HK-2 (cell line): ENCODE data around the gene HP1BP3.

Experiments used
- DNase-seq: peaks from one replicate; pipeline ENCODE4 v3.0.0-alpha.2; 2018; ENCODE audit not compliant: unreplicated experiment

The HP1BP3 gene

DNA sequence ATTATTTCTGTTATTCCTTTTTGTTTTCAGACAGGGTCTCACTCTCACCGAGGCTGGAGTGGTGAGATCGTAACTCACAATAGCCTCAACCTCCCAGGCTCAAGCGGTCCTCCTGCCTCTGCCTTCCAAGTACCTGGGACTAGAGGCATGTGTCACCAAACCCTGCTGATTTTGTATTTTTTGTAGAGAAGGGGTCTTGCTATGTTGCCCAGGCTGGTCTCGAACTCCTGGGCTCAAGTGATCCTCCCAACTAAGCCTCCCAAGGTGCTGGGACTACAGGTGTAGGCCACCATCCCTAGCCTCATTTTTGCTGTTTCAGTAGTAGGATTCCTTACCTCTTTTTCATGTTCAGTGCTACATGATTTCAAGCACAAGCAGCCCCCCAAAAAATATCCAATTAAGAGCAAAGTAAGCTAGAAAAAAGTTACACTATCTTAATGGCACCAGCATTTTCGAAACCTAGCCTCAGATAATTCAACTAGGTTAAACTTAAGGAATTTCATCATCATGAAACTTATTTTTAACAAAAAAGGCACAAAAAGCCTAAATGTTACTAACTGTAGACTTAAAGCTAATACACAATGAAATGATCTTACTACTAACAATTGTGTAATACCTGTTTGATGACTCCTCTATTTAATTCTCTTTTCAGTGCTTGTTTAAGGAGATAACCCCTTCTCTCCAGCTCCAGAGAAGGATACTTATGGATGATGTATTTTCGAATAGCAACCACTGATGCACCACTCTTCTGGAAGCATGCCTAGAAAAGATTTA is 16.6 kb downstream of the HP1BP3 start:
- DNase-seq, result no peak

DNA sequence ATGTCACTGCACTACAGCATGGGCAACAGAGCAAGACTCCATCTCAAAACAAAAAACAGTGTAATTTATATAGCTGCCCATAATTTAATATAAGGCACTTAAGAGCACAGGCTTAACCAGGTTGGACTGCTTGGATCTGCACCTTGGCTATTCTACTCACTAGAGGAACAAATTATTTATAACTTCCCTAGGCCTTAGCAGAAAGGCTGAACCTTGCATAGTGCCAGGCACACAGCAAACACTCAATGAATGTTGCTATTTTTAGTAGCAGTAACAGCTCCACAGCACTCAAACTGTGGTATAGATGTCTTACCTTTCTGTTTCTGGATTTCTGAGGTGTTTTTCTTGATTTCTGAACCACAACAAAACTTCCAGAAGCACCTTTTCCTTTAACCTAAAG is 19.8 kb downstream of the HP1BP3 start:
- no peak for DNase-seq

DNA sequence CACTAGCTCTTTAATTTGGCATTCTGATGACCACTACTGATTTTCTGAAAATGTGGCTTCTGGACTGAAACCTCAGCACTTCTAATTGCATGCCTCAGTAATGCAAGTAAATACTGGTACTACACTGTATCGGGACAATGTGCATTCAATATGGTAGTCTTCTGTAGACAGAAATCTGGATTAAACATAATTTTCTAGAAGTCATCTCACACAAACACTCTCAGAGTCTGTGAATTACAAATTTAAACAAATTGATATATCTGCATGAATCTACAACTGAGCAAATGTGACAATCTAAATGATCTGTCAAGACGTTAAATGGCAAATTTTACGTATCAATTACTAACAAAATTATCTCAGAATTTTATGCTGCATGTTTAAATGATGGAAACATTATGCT is 23.7 kb downstream of the HP1BP3 start:
- no peak for DNase-seq

DNA sequence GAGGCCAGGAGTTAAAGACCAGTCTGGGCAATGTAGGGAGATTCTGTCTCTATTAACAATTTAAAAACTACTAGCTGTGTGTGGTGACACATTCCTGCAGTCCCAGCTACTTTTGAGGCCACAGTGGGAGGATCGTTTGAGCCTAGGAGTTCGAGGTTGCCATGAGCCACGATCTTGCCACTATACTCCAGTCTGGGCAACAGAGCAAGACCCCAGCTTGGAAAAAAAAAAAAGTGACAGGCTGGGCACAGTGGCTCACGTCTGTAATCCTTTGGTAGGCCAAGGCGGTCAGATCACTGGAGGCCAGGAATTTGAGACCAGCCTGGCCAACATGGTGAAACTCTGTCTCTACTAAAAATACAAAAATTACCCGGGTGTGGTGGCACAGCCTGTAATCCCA is 26.8 kb downstream of the HP1BP3 start:
- DNase-seq, result no peak

DNA sequence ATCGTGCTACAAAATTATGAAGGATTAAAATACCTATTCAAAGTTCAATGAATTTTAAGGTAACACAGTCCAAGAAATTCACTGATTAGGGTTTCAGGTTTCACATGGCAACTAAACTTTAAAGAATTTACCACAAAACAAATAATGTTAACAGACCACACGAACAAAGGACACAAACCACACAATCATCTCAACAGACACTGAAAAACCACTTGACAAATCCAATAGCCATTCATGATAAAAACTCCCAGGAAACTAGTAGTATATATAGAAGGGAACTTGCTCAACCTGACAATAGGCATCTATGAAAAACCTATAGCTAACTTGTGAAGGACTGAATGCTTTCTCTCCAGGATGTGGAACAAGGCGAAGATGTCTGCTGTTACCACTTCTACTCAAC is 33.5 kb downstream of the HP1BP3 start:
- no peak for DNase-seq

DNA sequence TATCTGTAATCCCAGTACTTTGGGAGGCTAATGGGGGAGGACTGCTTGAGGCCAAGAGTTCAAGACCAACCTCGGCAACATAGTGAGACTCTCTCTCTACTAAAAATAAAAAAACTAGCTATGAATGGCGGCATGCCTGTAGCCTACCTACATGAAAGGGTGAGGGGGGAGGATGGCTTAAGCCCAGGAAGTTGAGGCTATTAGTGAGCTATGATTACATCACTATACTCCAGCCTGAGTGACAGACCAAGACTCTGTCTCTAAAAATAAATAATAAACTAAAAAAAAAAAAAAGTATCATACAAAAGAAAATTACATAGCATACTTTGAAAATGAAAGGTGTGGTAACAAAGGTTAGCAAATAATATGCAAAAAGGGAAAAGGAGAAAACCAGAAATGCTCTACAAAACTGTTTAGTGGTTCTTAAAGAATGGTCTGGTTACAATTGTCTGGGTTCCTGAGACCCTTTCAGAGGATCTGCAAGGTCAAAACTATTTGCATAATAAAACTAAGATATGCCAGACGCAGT is 35.6 kb downstream of the HP1BP3 start:
- DNase-seq, result no peak

DNA sequence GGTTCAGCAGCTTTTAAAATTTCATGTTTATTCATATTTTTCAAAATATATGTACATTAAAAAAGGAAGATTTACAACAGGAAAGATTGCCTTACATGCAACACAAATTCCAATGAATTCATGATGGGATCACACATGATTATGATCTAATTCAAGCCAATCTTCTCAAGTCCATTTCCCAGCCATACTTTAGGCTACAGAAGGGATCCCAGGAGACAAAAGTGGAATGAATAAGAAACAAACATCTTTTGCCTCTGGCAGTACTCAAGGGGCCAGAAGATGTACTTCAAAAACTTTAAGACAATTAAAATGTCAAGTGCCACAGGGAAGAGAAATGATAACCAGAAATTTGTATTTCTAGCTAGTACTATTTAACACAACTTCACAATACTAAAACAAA is 44.4 kb downstream of the HP1BP3 start:
- DNase-seq, result no peak

DNA sequence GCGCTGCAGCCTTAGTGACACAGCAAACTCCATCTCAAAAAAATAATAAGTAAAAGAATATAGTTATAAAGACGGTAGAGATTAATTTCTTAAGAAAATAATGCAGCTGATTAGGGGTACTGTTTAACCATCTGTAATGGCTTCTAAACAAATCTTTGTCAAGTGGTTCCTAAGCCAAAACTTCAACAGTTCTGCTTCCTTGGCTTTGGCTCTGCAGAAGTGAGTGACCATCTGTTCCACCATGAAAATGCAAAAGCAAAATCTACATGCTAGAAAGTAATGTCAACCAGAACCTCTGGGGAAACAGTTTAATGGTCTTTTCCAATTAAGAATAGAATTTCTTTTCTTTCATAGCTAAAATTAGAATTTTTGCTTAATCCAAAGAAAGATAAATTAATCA is 46.3 kb downstream of the HP1BP3 start:
- DNase-seq, result no peak

DNA sequence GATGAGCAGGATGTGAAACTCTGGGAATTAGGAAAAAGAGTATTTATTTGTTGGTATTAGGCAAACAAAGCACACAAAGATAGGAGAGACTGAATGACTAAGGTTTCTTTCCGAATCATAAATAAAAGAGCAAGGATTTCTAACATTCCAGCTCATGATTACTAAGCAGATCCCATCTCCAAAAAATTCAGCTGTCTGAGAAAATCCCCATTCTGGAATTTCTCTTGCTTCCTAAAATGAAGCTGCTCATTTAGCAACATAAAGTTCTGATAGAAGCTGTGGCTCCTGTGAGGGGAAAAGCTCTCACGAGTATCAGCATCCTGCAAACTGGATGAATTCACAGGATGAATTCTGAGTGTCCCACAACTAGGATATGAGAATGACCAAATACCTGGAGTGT is 47.9 kb downstream of the HP1BP3 start:
- DNase-seq, result no peak

DNA sequence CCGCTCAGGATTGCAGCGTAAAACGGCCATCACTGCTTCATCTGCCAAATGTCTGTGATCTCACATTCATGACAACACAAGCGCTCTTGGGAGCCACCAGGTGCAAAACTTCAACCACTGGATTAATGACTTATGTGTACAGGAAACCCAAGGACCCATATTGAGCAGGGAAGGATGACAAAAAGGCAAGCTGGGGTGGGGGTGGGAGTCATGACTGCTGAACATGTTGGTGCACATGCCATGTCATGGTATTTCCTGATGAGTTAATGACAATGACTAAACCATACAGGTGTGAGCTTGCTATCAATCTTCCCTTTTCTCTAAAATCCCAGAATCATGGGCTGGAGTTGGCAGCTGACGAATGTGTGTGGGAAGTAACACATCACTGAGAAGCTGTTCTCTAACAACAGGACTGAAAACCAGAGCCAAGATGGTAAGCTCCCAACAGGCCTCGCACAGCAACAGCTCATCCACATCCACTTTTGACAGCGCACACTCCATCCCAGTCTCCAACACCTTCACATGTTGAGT is 51.5 kb downstream of the HP1BP3 start:
- no peak for DNase-seq

DNA sequence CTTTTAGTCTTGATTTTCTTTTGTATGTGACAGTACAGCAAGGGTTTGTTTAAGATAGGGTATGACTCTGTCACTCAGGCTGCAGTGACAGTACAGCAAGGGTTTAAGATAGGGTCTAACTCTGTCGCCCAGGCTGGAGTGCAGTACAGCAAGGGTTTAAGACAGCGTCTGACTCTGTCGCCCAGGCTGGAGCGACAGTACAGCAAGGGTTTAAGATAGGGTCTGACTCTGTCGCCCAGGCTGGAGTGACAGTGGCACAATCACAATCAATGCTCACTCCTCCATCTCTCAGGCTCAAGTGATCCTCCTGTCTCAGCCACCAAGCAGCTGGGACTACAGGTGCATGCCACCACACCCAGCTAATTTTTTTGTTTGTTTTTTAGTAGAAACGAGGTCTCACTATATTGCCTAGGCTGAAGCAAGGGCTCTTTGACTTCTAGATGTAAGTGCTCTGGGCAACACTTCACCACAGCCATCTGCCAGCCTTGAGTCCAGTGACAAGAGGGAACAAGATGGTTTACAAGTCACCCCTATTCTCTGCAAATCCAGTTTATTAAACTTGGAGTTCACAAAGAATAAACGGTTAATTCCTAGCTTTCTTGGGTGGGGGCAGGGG is 53.6 kb downstream of the HP1BP3 start:
- DNase-seq, result no peak

DNA sequence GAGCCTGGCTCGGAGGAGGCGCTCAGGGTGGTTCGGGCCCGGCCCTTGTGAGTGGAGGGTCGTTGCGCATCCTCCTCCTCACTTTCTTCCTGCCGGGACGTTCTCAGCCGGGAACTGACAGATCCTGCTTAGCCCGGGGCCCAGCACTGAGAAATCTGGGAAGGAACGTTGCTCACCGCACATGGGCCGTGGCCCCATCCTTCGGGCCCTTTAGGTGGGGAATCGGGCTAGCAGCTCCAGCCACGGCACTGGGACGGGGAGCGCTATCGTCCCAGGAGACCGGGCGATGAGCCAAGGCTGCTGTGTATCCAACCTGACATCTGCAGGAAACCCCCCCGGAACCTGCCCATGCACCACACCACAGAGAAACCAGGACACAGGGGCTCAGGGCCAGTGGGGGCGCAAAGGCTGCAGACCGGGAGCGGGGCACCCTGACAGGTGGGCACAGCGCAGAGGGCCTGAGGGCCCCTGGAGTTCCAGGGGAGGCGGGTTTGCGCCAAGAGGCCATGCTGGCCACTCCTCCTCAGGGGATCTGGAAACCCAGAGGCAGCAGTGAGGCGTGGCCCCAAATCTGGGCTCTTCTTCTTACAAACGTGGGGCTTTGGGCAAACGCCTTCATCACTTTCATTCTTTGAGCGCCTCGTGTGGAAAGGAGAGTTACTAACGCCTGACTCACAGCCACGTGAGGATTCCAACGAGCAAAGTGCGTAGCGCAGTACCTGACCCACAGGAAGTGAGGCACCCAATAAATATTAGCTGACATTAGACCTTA is 54.3 kb downstream of the HP1BP3 start, which contains the start of gene SH2D5:
SH2D5 (minus strand) TSS at position 116 of the 772 bp plus-strand sequence. CDS start 4,659 bp downstream, outside the sequence.
- DNase-seq, result peak; percentile 90

DNA sequence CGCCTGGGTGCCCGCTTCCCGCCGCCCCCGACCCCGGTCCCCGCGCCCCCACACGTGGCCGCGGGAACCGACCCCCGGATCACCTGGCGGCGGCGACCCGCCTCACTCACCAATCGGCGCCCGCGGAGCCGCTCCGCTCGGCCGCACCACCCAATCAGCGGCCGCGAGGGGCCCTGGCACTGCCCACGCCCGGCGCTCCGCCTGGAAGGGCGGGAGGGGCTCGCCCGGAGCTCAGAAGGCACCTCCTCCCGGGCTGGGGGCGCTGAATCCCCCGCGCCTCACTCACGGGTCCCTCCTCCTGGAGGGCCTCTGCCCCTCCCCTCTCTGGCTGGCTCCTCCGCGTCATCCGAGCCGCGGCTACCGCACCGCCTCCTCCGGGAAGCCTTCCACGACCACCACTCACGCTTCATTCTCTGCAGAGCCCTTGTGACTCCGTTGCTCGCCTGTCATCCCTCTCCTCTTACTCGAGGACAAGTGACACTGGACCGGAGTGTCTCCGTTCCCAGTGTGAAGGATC is 55.0 kb downstream of the HP1BP3 start:
- peak; percentile 86 for DNase-seq

DNA sequence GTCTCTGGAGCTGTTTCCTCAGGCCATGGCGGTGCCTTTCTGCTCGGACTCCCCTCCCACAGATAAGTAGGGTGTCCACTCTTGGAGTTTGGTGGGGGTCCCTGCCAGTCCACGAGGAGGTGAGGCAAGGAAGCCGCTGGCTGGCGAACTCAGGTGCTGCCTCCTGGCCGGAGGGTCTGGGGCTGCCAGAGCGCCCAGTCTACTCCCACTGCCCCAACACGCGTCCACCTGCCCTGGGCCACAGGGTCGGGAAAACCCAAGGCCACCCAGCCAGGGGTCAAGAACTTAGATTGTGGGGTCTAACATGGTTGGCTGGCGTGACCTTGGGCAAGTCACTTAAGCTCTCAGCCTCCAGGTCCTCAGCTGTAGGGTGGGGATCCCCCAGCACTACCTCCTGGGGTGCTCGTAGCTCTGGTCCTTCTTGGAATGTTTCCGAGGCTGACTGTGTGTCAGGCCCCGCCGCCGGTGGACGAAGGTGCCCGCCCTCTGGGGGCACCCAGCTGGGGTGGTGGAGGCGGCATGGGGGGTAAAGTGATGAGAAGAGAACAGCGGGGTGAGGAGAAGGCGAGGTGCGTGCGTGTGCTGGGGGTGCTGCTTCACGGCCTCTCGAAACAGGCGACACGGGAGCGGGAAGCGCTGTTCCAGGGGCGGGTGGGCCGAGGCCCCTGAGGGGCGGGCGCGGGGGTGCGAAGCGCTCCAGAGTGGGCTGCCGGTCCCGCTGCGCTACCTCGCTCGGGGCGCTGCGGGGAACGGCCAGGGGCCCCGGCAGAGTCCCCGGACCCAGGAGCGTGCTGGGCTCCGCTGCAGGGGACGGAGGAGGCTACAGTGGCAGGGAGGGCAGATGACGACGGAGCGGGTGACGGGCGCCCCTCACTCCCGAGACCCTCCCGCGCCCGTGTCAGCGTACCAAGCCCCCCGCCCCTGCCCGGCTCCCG is 55.8 kb downstream of the HP1BP3 start:
- DNase-seq, result peak; percentile 33

DNA sequence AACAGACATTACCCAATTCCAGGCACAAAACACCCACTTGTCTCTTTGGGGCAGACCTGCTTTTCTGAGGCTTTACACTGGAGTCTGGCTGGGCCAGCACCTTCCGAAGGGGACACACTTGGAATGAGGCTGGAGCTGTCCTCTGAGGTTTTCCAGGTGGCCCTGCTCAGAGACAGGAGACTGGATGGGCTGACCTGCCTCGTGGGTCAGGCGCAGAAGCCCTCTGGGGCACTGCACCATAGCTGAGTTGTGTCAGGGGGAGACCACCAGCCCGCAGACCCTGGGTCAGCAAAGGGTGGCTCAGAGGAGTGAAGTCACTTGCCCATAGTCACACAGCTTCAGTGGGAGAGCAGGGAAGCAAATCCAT is 56.4 kb downstream of the HP1BP3 start:
- no peak for DNase-seq

DNA sequence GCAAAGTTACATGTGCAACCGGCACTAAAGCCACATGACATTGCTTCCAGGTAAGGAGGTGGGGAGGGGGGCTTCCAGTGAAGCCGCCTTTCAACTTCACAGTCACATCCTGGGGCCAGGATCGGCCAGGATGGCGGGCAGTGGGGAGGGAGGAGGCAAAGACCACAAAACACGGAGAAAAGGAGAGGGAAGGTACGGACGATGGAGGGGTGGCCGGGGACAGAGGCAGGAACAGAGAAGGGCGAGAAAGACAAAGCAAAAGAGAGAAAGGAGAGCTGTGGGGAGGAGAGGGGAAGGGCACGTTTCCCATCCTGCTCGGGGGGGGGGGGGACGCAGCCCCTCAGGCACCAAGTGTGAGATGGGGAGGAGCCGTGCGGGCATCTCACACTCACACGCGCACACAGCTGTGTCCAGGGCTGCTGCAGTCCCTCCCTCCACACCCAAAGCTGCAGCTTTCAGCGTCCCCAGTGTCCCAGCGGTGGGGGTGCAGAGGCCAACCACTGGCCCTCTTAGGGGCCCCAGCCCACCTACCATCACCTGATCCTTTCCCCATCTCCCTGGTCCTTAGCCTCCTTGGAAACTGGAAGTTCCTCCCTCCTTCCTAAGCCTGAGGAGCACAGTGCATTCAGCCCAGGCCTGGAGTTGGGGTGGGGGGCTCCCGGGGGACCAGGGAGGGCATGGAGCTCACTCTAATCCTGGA is 57.0 kb downstream of the HP1BP3 start:
- DNase-seq, result no peak

DNA sequence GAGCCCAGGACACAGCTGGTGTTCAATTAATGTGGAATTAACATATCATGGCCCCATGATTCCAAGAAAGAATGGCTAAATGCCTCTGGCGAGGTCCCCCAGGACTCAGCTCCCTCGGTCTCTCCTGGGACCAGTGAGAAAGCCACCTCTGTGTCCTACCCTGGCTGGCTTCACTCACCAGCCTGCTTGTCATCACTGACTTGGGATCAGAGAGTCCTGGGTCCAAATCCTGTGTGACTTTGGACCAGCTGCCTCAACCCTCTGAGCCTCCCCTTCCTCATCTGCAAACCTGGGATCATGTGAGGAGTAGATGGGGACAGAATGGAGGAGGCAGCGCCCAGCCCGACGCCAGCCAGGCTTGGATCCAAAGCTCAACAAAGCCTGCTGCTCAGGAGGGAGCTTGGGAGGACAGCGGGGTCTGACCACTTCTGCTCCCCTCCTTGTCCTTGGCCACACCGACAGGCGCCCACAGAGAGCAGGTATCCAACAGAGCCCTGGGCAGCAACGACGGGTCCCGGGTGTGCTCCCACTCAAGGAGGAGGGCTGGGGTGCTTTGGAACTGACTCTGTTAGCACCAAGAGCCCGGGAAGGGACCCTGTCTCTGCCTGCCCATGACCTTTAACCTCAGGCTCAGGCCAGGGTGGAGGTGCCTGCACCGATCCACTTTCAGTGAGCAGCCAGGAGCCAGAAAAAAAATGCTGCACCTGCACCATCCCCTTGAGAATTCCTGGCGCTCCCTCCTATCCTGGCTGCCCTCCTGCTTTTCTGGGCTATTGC is 57.8 kb downstream of the HP1BP3 start:
- no peak for DNase-seq

DNA sequence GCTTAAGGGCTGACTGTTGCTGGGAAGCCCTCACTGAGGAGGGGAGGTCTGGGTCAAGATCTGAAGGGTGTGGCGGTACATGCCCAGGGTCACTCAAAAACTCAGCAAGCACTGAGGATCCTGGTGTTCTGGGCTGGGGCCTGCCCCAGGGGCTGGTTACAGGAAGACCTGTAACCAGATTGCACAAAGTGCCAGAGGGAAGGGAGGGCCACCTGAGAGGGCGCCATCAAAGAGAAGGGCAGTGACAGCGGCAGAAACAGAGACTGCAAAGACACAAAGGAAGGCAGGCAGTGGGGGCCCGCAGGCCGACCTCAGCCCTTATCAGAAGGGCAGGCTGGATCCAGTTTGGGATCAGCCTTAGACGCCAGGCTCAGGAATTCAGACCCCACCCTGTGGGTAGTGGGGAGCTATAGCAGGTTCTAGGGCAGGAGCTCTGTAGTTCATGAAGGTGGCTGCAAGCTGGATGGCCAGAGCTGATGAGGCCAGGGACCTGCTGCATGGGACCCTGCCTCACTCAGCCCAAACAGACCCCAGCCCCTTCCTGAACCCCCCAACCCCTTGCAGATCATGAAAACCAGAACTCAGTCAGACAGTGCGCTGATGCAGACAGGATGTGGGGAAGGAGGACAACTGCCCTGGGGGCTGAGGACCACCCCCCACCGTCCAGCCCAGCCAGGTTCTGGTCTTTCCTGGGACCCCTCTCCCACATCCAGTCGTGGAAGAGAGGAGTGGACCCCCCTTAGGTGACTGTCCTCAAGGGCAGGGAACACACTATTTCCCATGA is 58.5 kb downstream of the HP1BP3 start:
- no peak for DNase-seq
